Stimulated activated CD4-positive, alpha-beta T cell treated with anti-CD3 and anti-CD28 coated beads, Interleukin-4, amount 100 ng/mL, for 48 hours (primary cell): ENCODE measurements around the gene GM2A.
A peak's percentile ranks its signal among the peaks of the same experiment; 100 is the strongest.
"Not testable (repeated sequence)": the region's sequence is repeated elsewhere in the genome, so short reads cannot be mapped to it uniquely, and the experiment has no call there.

Experiments used
- DNase-seq, 2 donors: peaks; one replicate each; pipeline ENCODE4 v3.0.0-alpha.2; 2020; ENCODE audit warnings: low read depth in 2 of 2

The GM2A gene

GRCh38 chr5:151227918-151228447 lies 25.0 kb upstream of the GM2A start:
- DNase-seq: no peak

DNA sequence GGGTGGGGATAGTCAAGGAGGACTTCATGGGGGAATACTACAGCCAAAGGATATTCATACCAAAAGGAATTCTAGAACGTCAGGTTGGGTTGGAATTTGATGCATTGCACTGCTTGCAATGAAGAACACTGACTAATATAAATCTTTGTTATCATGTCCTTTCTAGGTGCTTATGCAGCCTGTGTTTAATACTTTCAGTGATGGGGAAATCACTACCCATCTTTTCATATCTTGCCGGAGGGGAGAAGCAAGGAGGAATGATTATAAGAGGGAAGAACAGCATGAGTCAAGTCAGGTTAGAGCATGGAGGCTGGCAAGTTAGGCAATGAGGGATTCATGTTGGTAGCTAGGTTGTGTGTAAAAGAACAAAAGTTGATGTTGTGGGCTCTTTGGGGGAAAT lies 24.0 kb upstream of the GM2A start:
- no peak for DNase-seq

GRCh38 chr5:151230048-151230680 lies 22.8 kb upstream of the GM2A start:
- no peak for DNase-seq

DNA sequence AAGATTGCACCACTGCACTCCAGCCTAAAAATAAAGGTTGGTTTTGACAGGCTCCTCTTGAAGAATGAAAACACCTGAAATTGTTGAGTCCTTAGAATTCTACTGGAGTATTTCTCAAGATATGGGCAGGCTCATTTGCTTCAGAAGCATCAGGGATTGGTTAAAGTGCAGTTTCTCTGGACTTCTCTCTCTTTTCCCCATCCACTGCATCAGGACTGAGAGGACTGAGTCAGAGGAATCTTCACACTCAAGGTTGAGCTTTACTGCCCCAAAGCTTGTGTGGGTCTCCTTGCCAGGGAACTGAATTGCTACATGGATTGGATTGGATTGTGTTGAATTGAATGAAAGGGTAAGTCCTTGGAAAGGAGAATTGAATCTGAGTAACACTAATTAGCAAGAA lies 21.6 kb upstream of the GM2A start:
- DNase-seq: no peak

DNA sequence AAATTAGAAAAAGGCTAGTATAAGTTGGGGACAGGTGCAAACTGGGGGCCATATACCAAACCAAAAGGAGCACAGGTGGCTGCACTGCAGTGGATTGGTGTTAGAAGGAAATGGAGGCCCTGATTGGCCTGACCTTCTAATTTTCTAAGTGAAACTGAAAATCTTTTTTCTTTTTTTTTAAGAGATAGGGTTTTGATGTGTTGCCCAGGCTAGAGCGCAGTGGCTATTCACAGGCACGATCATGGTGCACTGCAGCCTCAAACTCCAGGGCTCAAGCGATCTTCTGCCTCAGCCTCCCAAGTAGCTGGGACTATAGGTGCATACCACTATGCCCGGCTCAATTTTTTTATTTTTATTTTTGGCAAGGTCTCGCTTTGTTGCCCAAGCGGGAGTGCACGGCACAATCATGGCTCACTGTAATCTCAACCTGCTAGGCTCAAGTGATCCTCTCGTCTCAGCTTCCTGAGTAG lies 19.3 kb upstream of the GM2A start:
- no peak for DNase-seq

- DNase-seq: no peak
These were observed 18.3 kb upstream of the GM2A start for GRCh38 chr5:151234476-151235238.

- not testable (repeated sequence) for DNase-seq
These were observed 17.8 kb upstream of the GM2A start for GRCh38 chr5:151235239-151235571.

GRCh38 chr5:151236888-151237287 lies 16.1 kb upstream of the GM2A start:
- DNase-seq: no peak

DNA sequence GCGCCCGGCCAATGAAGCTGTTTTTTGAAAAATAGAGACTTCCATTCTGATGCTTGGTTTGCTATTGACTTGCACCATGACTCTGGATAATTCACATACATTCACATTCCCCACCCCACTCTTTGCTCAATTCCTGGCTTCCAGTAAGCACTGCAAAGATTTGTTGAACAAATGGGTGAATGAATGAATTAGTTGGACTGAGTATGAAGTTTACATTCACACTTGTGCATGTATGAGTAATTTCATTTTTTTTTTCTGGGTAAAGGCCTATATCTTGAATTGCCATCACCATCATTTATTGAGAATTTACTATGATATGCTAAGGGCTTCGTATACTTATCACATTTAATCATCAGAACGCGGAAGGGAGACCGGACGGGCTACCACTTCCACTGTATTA lies 15.3 kb upstream of the GM2A start:
- DNase-seq: no peak

GRCh38 chr5:151238303-151238741 lies 14.7 kb upstream of the GM2A start:
- DNase-seq: no peak

GRCh38 chr5:151239237-151239861 lies 13.6 kb upstream of the GM2A start:
- DNase-seq: peak in 1 of 2 donors; percentile 63

DNA sequence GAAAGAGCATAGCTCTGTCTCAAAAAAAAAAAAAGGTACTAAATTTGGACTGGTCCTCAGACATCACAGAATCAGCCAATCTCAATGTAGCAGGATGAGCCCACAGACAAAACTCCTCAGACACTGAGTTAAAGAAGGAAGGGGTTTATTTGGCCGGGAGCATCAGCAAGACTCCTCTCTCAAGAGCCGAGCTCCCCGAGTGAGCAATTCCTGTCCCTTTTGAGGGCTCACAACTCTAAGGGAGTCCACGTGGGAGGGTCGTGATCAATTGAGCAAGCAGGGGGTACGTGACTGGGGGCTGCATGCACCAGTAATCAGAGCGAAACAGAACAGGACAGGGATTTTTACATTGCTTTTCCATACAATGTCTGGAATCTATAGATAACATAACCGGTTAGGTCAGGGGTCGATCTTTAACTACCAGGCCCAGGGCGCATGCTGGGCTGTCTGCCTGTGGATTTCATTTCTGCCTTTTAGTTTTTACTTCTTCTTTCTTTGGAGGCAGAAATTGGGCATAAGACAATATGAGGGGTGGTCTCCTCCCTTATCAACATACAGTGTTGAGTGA lies 12.6 kb upstream of the GM2A start:
- not testable (repeated sequence) for DNase-seq

- DNase-seq: no peak
These were observed 11.9 kb upstream of the GM2A start for GRCh38 chr5:151240924-151241635.

- DNase-seq: no peak
These were observed 9.9 kb upstream of the GM2A start for GRCh38 chr5:151243127-151243526.

- DNase-seq: peak in 1 of 2 donors; percentile 37
These were observed 9.4 kb upstream of the GM2A start for GRCh38 chr5:151243564-151243963.

DNA sequence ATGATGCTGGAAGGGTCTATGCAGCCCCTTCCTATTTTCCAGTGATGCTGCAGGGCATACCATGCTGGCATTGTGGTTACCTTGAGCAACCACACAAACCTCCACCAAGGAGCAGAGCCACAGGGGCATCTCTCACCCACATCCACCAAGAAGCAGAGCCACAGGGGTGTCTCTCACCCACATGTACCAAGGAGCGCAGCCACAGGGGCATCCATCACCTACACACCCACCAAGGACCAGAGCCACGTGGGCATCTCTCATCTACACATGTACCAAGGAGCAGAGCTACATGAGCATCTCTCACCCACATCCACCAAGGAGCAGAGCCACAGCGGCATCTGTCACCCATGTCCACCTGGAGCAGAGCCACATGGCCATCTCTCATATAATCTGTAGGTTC lies 8.8 kb upstream of the GM2A start:
- DNase-seq: no peak

- no peak for DNase-seq
These were observed 7.2 kb upstream of the GM2A start for GRCh38 chr5:151245680-151246219.

- no peak for DNase-seq
These were observed 4.3 kb upstream of the GM2A start for GRCh38 chr5:151248651-151249050.

- DNase-seq: no peak
These were observed 3.7 kb upstream of the GM2A start for GRCh38 chr5:151249281-151249680.

GRCh38 chr5:151250346-151251000 lies 2.5 kb upstream of the GM2A start:
- no peak for DNase-seq

GRCh38 chr5:151251001-151251551 lies 1.9 kb upstream of the GM2A start:
- DNase-seq: peak in 1 of 2 donors; percentile 50
